Measurements from ENCODE around the gene KDF1.
"Not testable (repeated sequence)": the region's sequence is repeated elsewhere in the genome, so short reads cannot be mapped to it uniquely, and the experiment has no call there.

KDF1 gene

DNA sequence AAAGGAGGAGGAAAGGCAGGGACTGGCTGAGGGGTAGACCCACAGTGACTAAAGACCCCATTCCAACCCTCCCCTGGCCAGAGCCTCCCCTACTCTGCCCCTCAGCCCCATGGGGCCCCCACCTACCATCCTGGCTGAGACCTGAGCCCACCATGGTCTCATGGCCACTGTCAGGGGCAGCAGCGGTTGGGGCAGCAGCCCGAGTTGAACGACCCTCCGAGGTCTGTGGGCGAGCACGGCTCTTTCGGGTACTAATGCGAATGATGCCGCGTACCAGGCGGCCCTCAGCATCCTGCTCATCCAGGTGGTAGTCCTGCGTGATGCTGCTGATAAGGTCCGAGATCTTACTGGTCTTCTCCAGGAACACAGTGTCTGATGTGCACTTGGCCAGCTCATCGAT is 9.1 kb downstream of the KDF1 start:
- TF ChIP-seq, protein P1, sequence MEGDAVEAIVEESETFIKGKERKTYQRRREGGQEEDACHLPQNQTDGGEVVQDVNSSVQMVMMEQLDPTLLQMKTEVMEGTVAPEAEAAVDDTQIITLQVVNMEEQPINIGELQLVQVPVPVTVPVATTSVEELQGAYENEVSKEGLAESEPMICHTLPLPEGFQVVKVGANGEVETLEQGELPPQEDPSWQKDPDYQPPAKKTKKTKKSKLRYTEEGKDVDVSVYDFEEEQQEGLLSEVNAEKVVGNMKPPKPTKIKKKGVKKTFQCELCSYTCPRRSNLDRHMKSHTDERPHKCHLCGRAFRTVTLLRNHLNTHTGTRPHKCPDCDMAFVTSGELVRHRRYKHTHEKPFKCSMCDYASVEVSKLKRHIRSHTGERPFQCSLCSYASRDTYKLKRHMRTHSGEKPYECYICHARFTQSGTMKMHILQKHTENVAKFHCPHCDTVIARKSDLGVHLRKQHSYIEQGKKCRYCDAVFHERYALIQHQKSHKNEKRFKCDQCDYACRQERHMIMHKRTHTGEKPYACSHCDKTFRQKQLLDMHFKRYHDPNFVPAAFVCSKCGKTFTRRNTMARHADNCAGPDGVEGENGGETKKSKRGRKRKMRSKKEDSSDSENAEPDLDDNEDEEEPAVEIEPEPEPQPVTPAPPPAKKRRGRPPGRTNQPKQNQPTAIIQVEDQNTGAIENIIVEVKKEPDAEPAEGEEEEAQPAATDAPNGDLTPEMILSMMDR (IDR thresholded peaks at IDR 0.05; ENCODE audit: low read depth, low read length, missing control alignments) = no peak
- no peak for DNase-seq (ENCODE audit: low read depth)
- no peak overlapping the region for H3K4me3 ChIP-seq (ENCODE audit: low read depth, low read length)

DNA sequence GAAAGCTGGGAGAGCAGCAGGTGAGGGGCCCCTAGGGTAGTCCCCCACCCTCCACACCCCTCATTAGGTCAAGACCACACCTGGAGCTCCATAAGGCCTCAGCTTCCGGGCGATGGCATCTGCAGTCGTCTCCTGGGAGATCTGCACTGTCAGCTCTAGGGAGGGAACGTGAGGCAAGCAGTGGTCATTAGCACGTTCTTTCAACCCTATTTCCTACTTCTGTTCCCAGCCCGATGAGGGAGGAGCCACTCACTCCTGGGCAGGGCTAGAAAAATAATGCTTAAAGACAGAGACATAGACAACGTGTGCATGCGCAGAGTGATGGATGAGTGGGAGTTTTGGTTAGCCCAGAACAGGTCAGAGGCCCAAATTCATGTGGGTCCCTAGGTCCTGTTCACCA is 9.7 kb downstream of the KDF1 start:
- H3K4me3 ChIP-seq (ENCODE audit: low read depth, low read length) = no peak overlapping the region
- DNase-seq (ENCODE audit: low read depth) = no peak
- TF ChIP-seq, protein P1 (IDR thresholded peaks at IDR 0.05; ENCODE audit: low read depth, low read length, missing control alignments) = no peak

DNA sequence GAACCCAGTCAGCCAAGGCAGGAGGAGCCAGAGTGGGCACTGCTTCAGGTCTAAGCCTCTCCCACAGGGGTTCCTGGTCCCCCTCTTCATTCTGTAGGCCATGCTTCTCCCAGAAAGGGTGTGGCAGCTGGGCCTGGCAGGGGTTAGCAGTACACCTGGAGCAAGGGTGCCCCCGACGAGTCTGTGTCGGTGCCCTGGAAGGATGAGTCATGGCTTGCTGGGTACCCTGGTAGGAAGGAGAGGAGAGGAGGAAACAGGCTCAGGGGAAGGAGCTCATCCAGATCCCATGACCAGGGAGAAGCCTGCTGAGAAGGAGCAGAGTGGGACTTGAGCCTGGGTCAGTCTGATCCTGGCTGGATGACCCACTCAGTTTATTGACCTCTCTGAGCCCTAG is 10.3 kb downstream of the KDF1 start:
- no peak overlapping the region for H3K4me3 ChIP-seq (ENCODE audit: low read depth, low read length)
- DNase-seq (ENCODE audit: low read depth) = no peak
- TF ChIP-seq, protein P1 (IDR thresholded peaks at IDR 0.05; ENCODE audit: low read depth, low read length, missing control alignments) = no peak

DNA sequence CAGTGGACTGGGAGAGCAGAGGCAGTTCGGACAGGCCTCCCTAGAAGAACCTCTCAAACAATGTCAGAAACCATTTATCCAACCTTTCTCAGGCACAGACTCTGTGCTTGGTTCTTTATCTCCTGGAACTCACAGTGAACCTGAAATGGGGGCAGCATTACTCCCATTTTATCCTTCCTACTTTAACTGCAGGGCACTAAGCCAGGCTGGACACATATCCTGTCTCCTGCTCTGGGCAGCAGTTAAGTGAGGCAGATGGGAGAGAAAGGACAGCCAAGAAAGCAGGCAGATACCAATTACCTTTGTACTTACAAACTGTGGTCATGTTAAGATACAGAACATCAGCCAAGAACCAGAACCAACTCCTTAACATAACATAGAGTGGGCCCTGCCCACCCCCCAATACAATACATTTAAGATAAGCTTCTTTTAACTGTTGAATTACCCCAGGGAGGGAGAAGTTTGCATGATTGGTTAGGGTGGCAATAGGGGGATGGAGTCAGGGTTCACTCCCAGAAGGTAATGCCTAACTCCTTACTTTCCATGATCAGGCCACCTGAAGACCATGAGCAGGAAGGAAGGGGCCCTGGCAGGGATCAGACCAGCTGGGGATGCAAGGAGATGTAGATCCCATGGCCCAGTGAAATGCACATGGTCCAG is 10.9 kb downstream of the KDF1 start:
- TF ChIP-seq, protein P1 (IDR thresholded peaks at IDR 0.05; ENCODE audit: low read depth, low read length, missing control alignments) = no peak
- DNase-seq (ENCODE audit: low read depth) = no peak
- no peak overlapping the region for H3K4me3 ChIP-seq (ENCODE audit: low read depth, low read length)

DNA sequence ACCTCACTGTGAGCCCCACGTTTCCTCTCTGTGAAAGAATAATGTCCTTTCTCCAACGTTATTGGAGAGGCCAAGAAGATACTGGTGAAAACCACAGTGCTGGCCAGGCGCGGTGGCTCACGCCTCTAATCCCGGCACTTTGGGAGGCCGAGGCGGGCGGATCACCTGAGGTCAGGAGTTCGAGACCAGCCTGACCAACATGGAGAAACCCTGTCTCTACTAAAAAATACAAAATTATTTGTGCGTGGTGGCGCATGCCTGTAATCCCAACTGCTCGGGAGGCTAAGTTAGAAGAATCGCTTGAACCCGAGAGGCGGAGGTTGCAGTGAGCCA is 11.6 kb downstream of the KDF1 start:
- H3K4me3 ChIP-seq (ENCODE audit: low read depth, low read length); DNase-seq (ENCODE audit: low read depth): not testable (repeated sequence)

DNA sequence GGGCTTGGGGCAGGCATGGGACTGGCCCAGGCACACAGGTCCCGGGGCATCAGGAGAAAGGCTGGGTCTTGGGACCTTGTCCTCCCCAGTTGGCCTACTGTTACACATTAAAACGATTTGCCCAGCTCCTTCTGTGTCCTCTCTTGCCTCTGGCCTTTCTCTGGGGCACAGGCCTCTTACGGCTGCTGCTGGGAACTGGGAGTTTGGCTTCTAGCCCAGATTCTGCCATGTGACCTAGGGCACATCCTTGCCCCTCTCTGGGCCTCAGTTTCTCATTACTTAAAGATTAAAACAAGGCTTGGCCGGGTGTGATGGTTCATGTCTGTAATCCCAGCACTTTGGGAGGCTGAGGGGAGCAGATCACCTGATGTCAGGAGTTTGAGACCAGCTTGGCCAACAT is 14.0 kb downstream of the KDF1 start:
- no peak overlapping the region for H3K4me3 ChIP-seq (ENCODE audit: low read depth, low read length)
- TF ChIP-seq, protein P1 (IDR thresholded peaks at IDR 0.05; ENCODE audit: low read depth, low read length, missing control alignments) = no peak
- no peak for DNase-seq (ENCODE audit: low read depth)

DNA sequence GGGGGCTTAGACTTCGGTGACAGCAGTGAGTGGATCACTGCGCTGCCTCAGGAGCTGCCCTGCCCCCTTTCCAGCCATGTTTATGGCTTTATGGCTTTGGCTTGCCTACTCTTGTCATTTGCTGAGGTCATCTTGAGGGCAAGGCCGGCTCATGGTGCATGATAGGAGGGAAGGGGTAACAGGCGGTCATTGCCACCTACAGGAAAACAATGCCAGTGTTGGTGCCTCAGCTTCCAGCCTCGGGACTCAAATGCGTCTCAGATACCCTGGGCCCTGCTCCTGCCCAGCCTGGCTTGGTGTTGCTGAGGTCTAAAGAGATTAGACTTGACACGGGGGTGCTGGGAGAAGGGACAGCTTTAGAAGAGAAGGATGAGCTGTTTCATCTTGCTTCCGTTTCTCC is 14.5 kb downstream of the KDF1 start:
- no peak overlapping the region for H3K4me3 ChIP-seq (ENCODE audit: low read depth, low read length)
- TF ChIP-seq, protein P1 (IDR thresholded peaks at IDR 0.05; ENCODE audit: low read depth, low read length, missing control alignments) = no peak
- no peak for DNase-seq (ENCODE audit: low read depth)
